Astrocyte (in vitro differentiated cells and primary cell): ENCODE data around the gene CCN6. TPM values are rescaled to one million over a fixed set of nuclear protein-coding genes. Genes with fewer than 3 reads are reported as not detected.

Experiments used
- DNase-seq: peaks from one replicate; pipeline ENCODE4 v3.0.0-alpha.2; 2010; ENCODE audit warnings: low read depth
- FAIRE-seq: peaks from 2 replicates; lab custom pipeline; 2011; peaks lifted over from hg19 to GRCh38; lab: Jason Lieb, UNC
- H2AFZ ChIP-seq: 2 replicates; pipeline ENCODE4 v1.6.0; 2012; ENCODE audit warnings: low read depth, low read length, inconsistent platforms
- H3K27ac ChIP-seq: 2 replicates; pipeline ENCODE4 v1.5.1; 2011; ENCODE audit warnings: low read depth, low read length, inconsistent platforms
- H3K27me3 ChIP-seq: 2 replicates; pipeline ENCODE4 v1.6.0; 2011; ENCODE audit warnings: low read length, inconsistent platforms; ENCODE audit not compliant: insufficient read depth
- H3K36me3 ChIP-seq: 2 replicates; pipeline ENCODE4 v1.5.1; 2011; ENCODE audit warnings: low read length, inconsistent platforms; ENCODE audit not compliant: insufficient read depth
- H3K4me1 ChIP-seq: 2 replicates; pipeline ENCODE4 v1.5.1; 2011; ENCODE audit warnings: low read length, inconsistent platforms; ENCODE audit not compliant: insufficient read depth
- H3K4me2 ChIP-seq: 2 replicates; pipeline ENCODE4 v1.6.0; 2012; ENCODE audit warnings: low read length, inconsistent platforms
- H3K4me3 ChIP-seq: 2 replicates; pipeline ENCODE4 v1.5.1; 2011; ENCODE audit warnings: low read depth, mild to moderate bottlenecking, low read length, inconsistent platforms; ENCODE audit not compliant: insufficient read depth
- H3K79me2 ChIP-seq: 2 replicates; pipeline ENCODE4 v1.6.0; 2012; ENCODE audit warnings: mild to moderate bottlenecking, low read length, inconsistent platforms; ENCODE audit not compliant: insufficient read depth
- H3K9ac ChIP-seq: 2 replicates; pipeline ENCODE4 v1.6.0; 2012; ENCODE audit warnings: mild to moderate bottlenecking, low read length, inconsistent platforms
- H3K9me3 ChIP-seq: 2 replicates; pipeline ENCODE4 v1.5.1; 2012; ENCODE audit warnings: low read depth, mild to moderate bottlenecking, low read length, inconsistent platforms; ENCODE audit not compliant: insufficient read depth
- H4K20me1 ChIP-seq: 2 replicates; pipeline ENCODE4 v1.6.0; 2012; ENCODE audit warnings: low read length, inconsistent platforms; ENCODE audit not compliant: insufficient read depth
- H3K27ac Mint-ChIP-seq: one replicate; pipeline ENCODE4 v1.8.0; 2021; ENCODE audit warnings: mild to moderate bottlenecking, mixed read lengths; ENCODE audit not compliant: unreplicated experiment
- H3K27me3 Mint-ChIP-seq: one replicate; pipeline ENCODE4 v1.8.0; 2021; ENCODE audit warnings: low read depth, mixed read lengths; ENCODE audit not compliant: unreplicated experiment
- H3K36me3 Mint-ChIP-seq: one replicate; pipeline ENCODE4 v1.8.0; 2021; ENCODE audit warnings: low read depth, mixed read lengths; ENCODE audit not compliant: unreplicated experiment
- H3K4me1 Mint-ChIP-seq: one replicate; pipeline ENCODE4 v1.8.0; 2021; ENCODE audit warnings: low read depth, mixed read lengths; ENCODE audit not compliant: unreplicated experiment
- H3K4me3 Mint-ChIP-seq: one replicate; pipeline ENCODE4 v1.8.0; 2021; ENCODE audit warnings: mild to moderate bottlenecking, moderate library complexity, mixed read lengths; ENCODE audit not compliant: unreplicated experiment
- H3K9me3 Mint-ChIP-seq: one replicate; pipeline ENCODE4 v1.8.0; 2021; ENCODE audit warnings: mild to moderate bottlenecking, mixed read lengths; ENCODE audit not compliant: unreplicated experiment
- CTCF ChIP-seq: IDR thresholded peaks from 2 replicates; pipeline ENCODE4 v1.5.1; 2011; ENCODE audit warnings: low read depth, mild to moderate bottlenecking, inconsistent platforms, low read length, moderate library complexity; ENCODE audit not compliant: insufficient read depth
- EZH2 ChIP-seq: IDR thresholded peaks from 2 replicates; pipeline ENCODE4 v1.6.1; 2012; ENCODE audit warnings: mild to moderate bottlenecking, low read length, inconsistent platforms; ENCODE audit not compliant: insufficient read depth
- total RNA-seq: library from RNA; stranded (reverse); gene quantifications from 2 replicates; pipeline ENCODE4 v1.2.1, GENCODE V29; 2021

Gene CCN6
- total RNA-seq, 1 donor from 2014 or later: not detected

DNA sequence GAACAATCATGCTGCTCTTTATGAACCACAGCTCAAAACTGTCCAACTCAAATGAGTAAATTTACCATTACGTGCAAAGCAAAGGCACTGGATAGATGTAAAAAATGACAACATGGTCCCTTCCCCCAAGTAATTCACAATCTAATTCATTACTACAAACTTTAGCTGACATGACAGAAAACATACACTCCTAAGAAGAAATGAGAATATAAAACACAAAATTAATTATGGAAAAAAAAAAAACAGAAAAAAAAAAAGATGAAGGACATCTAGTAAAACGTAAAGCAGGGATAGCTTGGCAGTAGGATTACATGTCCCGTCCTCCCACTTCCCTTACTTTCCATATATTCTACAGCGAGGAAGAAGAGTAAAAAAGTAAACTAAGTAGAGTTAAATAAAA is 27.7 kb downstream of the CCN6 start:
- Histone ChIP-seq H3K79me2 (no peaks in the 10 kb centered on the region), H3K36me3 (peaks cover 5% of the 10 kb centered on the region), H3K27me3 (no peaks in the 10 kb centered on the region), H3K9ac (no peak overlapping the region), H3K9me3 (no peaks in the 10 kb centered on the region), H4K20me1 (no peaks in the 10 kb centered on the region), H3K4me1 (peaks cover 3% of the 10 kb centered on the region), H3K4me3 (no peak overlapping the region), H3K4me2 (no peak overlapping the region), H3K27ac (no peak overlapping the region), H2AFZ (no peak overlapping the region)
- Mint-ChIP-seq H3K36me3 (peaks cover 5% of the 10 kb centered on the region), H3K4me1 (peaks cover 3% of the 10 kb centered on the region), H3K9me3 (no peaks in the 10 kb centered on the region), H3K4me3 (no peak overlapping the region), H3K27ac (no peak overlapping the region), H3K27me3 (no peaks in the 10 kb centered on the region)
- FAIRE-seq (no peak), DNase-seq (no peak)
- TF ChIP-seq EZH2 (no peak), CTCF (no peak)

- H3K4me3 Mint-ChIP-seq: no peak overlapping the region
- H3K9me3 ChIP-seq: no peaks in the 10 kb centered on the region
- no peaks in the 10 kb centered on the region for H4K20me1 ChIP-seq
- no peaks in the 10 kb centered on the region for H3K9me3 Mint-ChIP-seq
- H3K4me1 Mint-ChIP-seq: peaks cover 3% of the 10 kb centered on the region
- H3K4me3 ChIP-seq: no peak overlapping the region
- no peak for DNase-seq
- H3K36me3 ChIP-seq: peaks cover 3% of the 10 kb centered on the region
- no peak overlapping the region for H3K9ac ChIP-seq
- FAIRE-seq: no peak
- no peaks in the 10 kb centered on the region for H3K27me3 Mint-ChIP-seq
- no peak overlapping the region for H3K27ac Mint-ChIP-seq
- no peak for TF ChIP-seq CTCF
- no peak for TF ChIP-seq EZH2
- H3K79me2 ChIP-seq: no peaks in the 10 kb centered on the region
- H3K36me3 Mint-ChIP-seq: peaks cover 5% of the 10 kb centered on the region
- H3K27ac ChIP-seq: no peak overlapping the region
- H3K4me2 ChIP-seq: no peak overlapping the region
- no peaks in the 10 kb centered on the region for H3K27me3 ChIP-seq
- peaks cover 3% of the 10 kb centered on the region for H3K4me1 ChIP-seq
- no peak overlapping the region for H2AFZ ChIP-seq
Observed at GRCh38 chr6:112085286-112086065, 31.6 kb downstream of the CCN6 start.

DNA sequence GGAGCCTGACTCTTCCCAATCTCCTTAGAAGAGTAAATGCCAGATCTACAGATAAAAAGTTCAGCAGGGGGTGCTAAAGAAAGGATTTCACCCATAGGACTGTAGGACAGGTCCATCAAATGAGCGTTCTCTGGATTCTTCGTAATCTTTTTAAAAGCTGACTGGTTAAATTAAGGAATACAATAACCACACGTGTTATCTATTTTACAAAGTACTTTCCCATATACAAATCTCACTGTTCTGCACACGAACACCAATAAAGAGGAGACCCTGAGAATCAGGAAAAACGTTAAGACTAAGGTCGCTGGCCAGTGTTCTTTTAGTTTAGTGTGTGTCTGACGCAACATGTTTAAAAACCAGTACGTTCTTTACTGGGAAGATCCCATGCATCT is 32.8 kb downstream of the CCN6 start:
- FAIRE-seq (peak; percentile 83), DNase-seq (peak; percentile 46)
- H3K27ac ChIP-seq: peak overlapping the region; percentile 81
- no peaks in the 10 kb centered on the region for H3K36me3 ChIP-seq
- H4K20me1 ChIP-seq: no peaks in the 10 kb centered on the region
- Mint-ChIP-seq H3K27me3 (no peaks in the 10 kb centered on the region), H3K36me3 (peaks cover 5% of the 10 kb centered on the region), H3K4me1 (peaks cover 3% of the 10 kb centered on the region), H3K9me3 (no peaks in the 10 kb centered on the region), H3K4me3 (no peak overlapping the region), H3K27ac (no peak overlapping the region)
- peak overlapping the region; percentile 80 for H2AFZ ChIP-seq
- H3K4me3 ChIP-seq: peak overlapping the region; percentile 87
- H3K9ac ChIP-seq: peak overlapping the region; percentile 90
- no peaks in the 10 kb centered on the region for H3K9me3 ChIP-seq
- H3K4me2 ChIP-seq: peak overlapping the region; percentile 93
- no peaks in the 10 kb centered on the region for H3K27me3 ChIP-seq
- TF ChIP-seq EZH2: no peak
- peak; percentile 29 for TF ChIP-seq CTCF
- H3K79me2 ChIP-seq: no peaks in the 10 kb centered on the region
- H3K4me1 ChIP-seq: peaks cover 3% of the 10 kb centered on the region
